ENCODE measurements around the gene RAET1L. TPM values are rescaled to one million over a fixed set of nuclear protein-coding genes. Genes with fewer than 3 reads are reported as not detected.
"Not testable (repeated sequence)": the region's sequence is repeated elsewhere in the genome, so short reads cannot be mapped to it uniquely, and the experiment has no call there.

RAET1L gene
- total RNA-seq, 1 donor from 2014 or later = not detected

- intact Hi-C loops (cut with DNase I) = no loop called here
- DNase-seq (ENCODE audit: missing footprints) = no peak
- ATAC-seq = no peak
These were observed 46.0 kb downstream of the RAET1L start for GRCh38 chr6:149979293-149979692.

- ATAC-seq = no peak
- DNase-seq (ENCODE audit: missing footprints) = no peak
- intact Hi-C loops (cut with DNase I) = no loop called here
These were observed 46.7 kb downstream of the RAET1L start for GRCh38 chr6:149978610-149979009.

DNA sequence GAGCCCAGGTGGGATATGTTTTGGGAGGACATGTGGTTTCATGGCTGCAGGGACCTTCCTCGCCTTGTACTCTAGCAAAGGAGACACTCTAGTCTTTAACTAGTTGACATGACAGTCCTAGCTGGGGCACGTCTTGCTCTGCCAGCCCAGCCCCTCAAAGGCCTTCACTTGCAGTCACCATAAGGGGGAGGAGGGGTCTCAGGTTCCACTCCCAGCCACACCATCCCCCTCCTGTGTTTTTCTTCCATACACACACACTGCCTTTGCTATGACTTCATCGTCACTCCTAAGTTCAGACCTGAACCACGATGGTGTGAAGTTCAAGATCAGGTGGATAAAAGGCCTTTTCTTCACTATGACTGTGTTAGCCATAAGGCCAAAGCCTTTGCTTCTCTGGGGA is 48.1 kb downstream of the RAET1L start:
- no peak for DNase-seq (ENCODE audit: missing footprints)
- no peak for ATAC-seq
- intact Hi-C loops (cut with DNase I) = no loop called here

DNA sequence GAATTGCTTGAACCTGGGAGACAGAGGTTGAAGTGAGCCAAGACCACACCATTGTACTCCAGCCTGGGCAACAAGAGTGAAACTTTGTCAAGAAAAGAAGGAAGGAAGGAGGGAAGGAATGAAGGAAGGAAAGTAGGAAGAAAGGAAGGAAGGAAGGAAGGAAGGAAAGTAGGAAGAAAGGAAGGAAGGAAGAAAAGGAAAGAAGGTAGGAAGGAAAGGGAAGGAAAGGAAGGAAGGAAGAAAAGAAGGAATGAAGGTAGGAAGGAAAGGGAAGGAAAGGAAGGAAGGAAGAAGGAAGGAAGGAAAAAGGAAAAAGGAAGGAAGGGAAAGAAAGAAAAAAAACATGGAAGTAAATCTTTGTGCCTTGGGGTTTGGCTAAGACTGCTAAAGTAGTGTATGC is 49.9 kb downstream of the RAET1L start:
- intact Hi-C loops (cut with DNase I) = no loop called here
- DNase-seq (ENCODE audit: missing footprints) = no peak

GRCh38 chr6:149974825-149975224 is 50.5 kb downstream of the RAET1L start:
- ATAC-seq (no peak), DNase-seq (ENCODE audit: missing footprints) (no peak)
- intact Hi-C loops (cut with DNase I) = no loop called here

More for the DNA sequence above, 49.9 kb downstream of the RAET1L start:
- ATAC-seq = no peak

GRCh38 chr6:149974394-149974793 is 50.9 kb downstream of the RAET1L start:
- intact Hi-C loops (cut with DNase I); DNase-seq (ENCODE audit: missing footprints); ATAC-seq: not testable (repeated sequence)

- ATAC-seq = no peak
- intact Hi-C loops (cut with DNase I) = no loop called here
- DNase-seq (ENCODE audit: missing footprints) = no peak
These were observed 55.7 kb downstream of the RAET1L start for GRCh38 chr6:149969635-149970034.

DNA sequence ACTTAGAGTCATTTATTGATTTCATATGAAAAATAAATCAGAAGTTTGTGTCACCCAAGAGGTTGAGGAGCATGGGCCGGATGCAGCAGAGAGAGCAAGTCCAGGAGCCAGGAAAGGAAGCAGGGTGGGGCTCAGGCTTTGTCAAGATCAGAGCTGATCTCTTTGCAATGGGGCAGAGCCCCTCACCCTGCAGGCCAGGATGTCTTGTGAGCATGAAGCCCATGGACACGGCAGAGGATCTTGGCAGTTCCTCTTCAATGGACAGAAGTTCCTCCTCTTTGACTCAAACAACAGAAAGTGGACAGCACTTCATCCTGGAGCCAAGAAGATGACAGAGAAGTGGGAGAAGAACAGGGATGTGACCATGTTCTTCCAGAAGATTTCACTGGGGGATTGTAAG is 56.4 kb downstream of the RAET1L start:
- DNase-seq (ENCODE audit: missing footprints); ATAC-seq: not testable (repeated sequence)

More for the DNA sequence above, 56.4 kb downstream of the RAET1L start:
- intact Hi-C loops (cut with DNase I) = not testable (repeated sequence)

Other genes with a start within 250 kb of the RAET1L start
- gene LRP11, start 161.2 kb downstream of the RAET1L start, total RNA-seq = 21.5 TPM
- gene RAET1E, start 127.4 kb downstream of the RAET1L start, total RNA-seq = 0.27 TPM
- gene RAET1G, start 102.4 kb downstream of the RAET1L start, total RNA-seq = 0.22 TPM
- gene ULBP2, start 83.5 kb downstream of the RAET1L start, total RNA-seq = 1.3 TPM
- 0.30 TPM for gene ULBP1, start 61.6 kb downstream of the RAET1L start, total RNA-seq
- gene ULBP3, start 43.6 kb upstream of the RAET1L start, total RNA-seq = 1.4 TPM
- 129 TPM for gene PPP1R14C, start 117.5 kb upstream of the RAET1L start, total RNA-seq